Neural crest cell (in vitro differentiated cells): ENCODE data around the gene DAPK1. TPM values are rescaled to one million over a fixed set of nuclear protein-coding genes. Genes with fewer than 3 reads are reported as not detected.

Source experiments
- DNase-seq: peaks from one replicate; pipeline ENCODE4 v3.0.0; 2021; ENCODE audit warnings: low read depth, mixed read lengths, low spot score
- H3K27ac Mint-ChIP-seq: one replicate; pipeline ENCODE4 v1.8.0; 2021; ENCODE audit warnings: mild to moderate bottlenecking, mixed read lengths; ENCODE audit not compliant: unreplicated experiment
- H3K27me3 Mint-ChIP-seq: 2 replicates; pipeline ENCODE4 v1.8.0; 2021; ENCODE audit warnings: low read depth, mild to moderate bottlenecking, mixed read lengths
- H3K36me3 Mint-ChIP-seq: 2 replicates; pipeline ENCODE4 v1.8.0; 2021; ENCODE audit warnings: low read depth, mild to moderate bottlenecking, mixed read lengths
- H3K4me1 Mint-ChIP-seq: 2 replicates; pipeline ENCODE4 v1.8.0; 2021; ENCODE audit warnings: mixed read lengths
- H3K4me3 Mint-ChIP-seq: one replicate; pipeline ENCODE4 v1.8.0; 2021; ENCODE audit warnings: mild to moderate bottlenecking, mixed read lengths
- H3K9me3 Mint-ChIP-seq: 2 replicates; pipeline ENCODE4 v1.8.0; 2021; ENCODE audit warnings: mixed read lengths
- total RNA-seq: library from RNA; stranded (reverse); gene quantifications from 2 replicates; pipeline ENCODE4 v1.2.1, GENCODE V29; 2021
- TF ChIP-seq, protein P1 (sequence below): fragments of 200-600 bp; sonication (generic); conservative IDR thresholded peaks from 2 replicates; pipeline ENCODE4 v1.5.0; 2021; ENCODE audit warnings: antibody characterized with exemption, mild to moderate bottlenecking

Gene DAPK1
- total RNA-seq, 1 donor from 2014 or later: 62.7 TPM

DNA sequence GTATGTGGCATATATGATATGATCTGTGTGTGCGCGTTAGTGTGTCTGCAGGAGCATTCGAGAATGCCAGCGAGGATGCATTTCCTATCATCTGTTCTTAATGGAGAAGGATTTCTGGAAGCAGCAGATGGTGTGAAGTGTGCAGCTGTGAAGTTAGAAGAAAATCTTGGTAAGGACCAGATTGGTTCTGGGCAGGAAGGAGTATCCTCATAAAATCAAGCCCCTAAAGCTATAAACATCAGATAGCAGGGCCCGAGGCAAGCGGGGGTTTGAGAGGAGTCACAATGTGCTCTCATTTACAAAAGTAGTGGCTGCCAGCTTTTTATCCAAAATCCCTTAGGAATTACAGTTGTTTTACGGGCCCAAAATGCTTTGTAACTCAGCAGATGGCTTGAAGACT, 40.0 kb downstream of the DAPK1 start:
- no peaks in the 10 kb centered on the region for H3K9me3 Mint-ChIP-seq
- H3K36me3 Mint-ChIP-seq: peaks cover 6% of the 10 kb centered on the region
- no peak overlapping the region for H3K4me3 Mint-ChIP-seq
- TF ChIP-seq, protein P1, sequence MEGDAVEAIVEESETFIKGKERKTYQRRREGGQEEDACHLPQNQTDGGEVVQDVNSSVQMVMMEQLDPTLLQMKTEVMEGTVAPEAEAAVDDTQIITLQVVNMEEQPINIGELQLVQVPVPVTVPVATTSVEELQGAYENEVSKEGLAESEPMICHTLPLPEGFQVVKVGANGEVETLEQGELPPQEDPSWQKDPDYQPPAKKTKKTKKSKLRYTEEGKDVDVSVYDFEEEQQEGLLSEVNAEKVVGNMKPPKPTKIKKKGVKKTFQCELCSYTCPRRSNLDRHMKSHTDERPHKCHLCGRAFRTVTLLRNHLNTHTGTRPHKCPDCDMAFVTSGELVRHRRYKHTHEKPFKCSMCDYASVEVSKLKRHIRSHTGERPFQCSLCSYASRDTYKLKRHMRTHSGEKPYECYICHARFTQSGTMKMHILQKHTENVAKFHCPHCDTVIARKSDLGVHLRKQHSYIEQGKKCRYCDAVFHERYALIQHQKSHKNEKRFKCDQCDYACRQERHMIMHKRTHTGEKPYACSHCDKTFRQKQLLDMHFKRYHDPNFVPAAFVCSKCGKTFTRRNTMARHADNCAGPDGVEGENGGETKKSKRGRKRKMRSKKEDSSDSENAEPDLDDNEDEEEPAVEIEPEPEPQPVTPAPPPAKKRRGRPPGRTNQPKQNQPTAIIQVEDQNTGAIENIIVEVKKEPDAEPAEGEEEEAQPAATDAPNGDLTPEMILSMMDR: no peak
- H3K4me1 Mint-ChIP-seq: peaks cover 22% of the 10 kb centered on the region
- H3K27me3 Mint-ChIP-seq: no peaks in the 10 kb centered on the region
- DNase-seq: no peak
- peak overlapping the region; percentile 2 for H3K27ac Mint-ChIP-seq

- H3K4me1 Mint-ChIP-seq: peaks cover 16% of the 10 kb centered on the region
Observed at GRCh38 chr9:87540444-87541105, 42.9 kb downstream of the DAPK1 start.

GRCh38 chr9:87541663-87542062, 44.0 kb downstream of the DAPK1 start:
- Mint-ChIP-seq H3K27ac (no peak overlapping the region), H3K4me3 (no peak overlapping the region), H3K27me3 (no peaks in the 10 kb centered on the region), H3K36me3 (peaks cover 10% of the 10 kb centered on the region), H3K9me3 (no peaks in the 10 kb centered on the region), H3K4me1 (peaks cover 15% of the 10 kb centered on the region)
- DNase-seq: no peak
- TF ChIP-seq, protein P1: no peak

More at GRCh38 chr9:87540444-87541105, 42.9 kb downstream of the DAPK1 start:
- H3K4me3 Mint-ChIP-seq: no peak overlapping the region
- no peaks in the 10 kb centered on the region for H3K9me3 Mint-ChIP-seq
- no peaks in the 10 kb centered on the region for H3K27me3 Mint-ChIP-seq
- TF ChIP-seq, protein P1: no peak
- H3K27ac Mint-ChIP-seq: no peak overlapping the region
- H3K36me3 Mint-ChIP-seq: peaks cover 6% of the 10 kb centered on the region
- no peak for DNase-seq

DNA sequence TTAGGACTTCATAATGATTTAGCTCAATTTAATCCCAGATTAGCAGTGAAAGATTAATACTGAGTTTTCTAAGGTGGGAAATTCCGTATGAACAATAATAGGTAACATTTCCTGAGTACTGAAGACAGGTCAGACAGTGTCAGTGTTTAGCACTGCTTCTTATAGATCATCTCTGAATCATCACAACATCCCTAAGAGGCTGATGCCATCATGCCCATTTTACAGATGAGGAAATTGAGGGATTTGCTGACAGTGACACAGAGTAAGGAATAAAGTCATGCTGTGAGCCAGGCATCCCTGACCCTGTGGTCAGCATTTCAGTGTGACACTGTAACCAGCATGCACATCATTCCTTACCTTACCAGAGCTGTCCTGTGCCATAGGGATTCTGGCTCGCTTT, 44.5 kb downstream of the DAPK1 start:
- Mint-ChIP-seq H3K9me3 (no peaks in the 10 kb centered on the region), H3K4me1 (peaks cover 14% of the 10 kb centered on the region), H3K27me3 (no peaks in the 10 kb centered on the region), H3K4me3 (no peak overlapping the region), H3K36me3 (peaks cover 10% of the 10 kb centered on the region), H3K27ac (no peak overlapping the region)
- TF ChIP-seq, protein P1: no peak
- no peak for DNase-seq

GRCh38 chr9:87543251-87543650, 45.6 kb downstream of the DAPK1 start:
- TF ChIP-seq, protein P1: no peak
- no peak for DNase-seq
- H3K27ac Mint-ChIP-seq: no peak overlapping the region

More at GRCh38 chr9:87543251-87543650, 45.6 kb downstream of the DAPK1 start:
- H3K4me3 Mint-ChIP-seq: no peak overlapping the region
- no peaks in the 10 kb centered on the region for H3K27me3 Mint-ChIP-seq
- no peaks in the 10 kb centered on the region for H3K9me3 Mint-ChIP-seq
- peaks cover 11% of the 10 kb centered on the region for H3K36me3 Mint-ChIP-seq
- peaks cover 6% of the 10 kb centered on the region for H3K4me1 Mint-ChIP-seq
